Adrenal gland (tissue), 12 donors: ENCODE measurements around the gene SCAPER. TPM values are rescaled to one million over a fixed set of nuclear protein-coding genes. Genes with fewer than 3 reads are reported as not detected.

Experiments used
- DNase-seq, 7 donors: peaks; one replicate each; pipeline ENCODE4 v3.0.0-alpha.2; 2019 to 2020
- H3K27ac ChIP-seq, 5 donors: fragments of 200-600 bp; sonication (generic) in 4 of 5; 1 replicate in 3 of 5; 2 replicates in 2 of 5; pipeline versions ENCODE4 v1.5.1 to v1.8.0; 2016 to 2020; ENCODE audit warnings: mild to moderate bottlenecking in 1 of 5
- H3K27me3 ChIP-seq: fragments of 200-600 bp; 2 replicates; pipeline ENCODE4 v1.8.0; 2021
- H3K36me3 ChIP-seq, 2 donors: fragments of 200-600 bp; replicated peaks in 1 of 2; 1 replicate in 1 of 2; 2 replicates in 1 of 2; pipeline versions ENCODE4 v1.5.1 to v1.8.0; 2018 to 2022
- H3K4me1 ChIP-seq, 2 donors: fragments of 200-600 bp; replicated peaks in 1 of 2; 1 replicate in 1 of 2; 2 replicates in 1 of 2; pipeline versions ENCODE4 v1.5.1 to v1.8.0; 2018 to 2021
- H3K4me3 ChIP-seq, 4 donors: fragments of 200-600 bp; sonication (generic) in 3 of 4; one replicate each; pipeline ENCODE4 v1.5.1; 2016 to 2018
- H3K9me3 ChIP-seq, 3 donors: fragments of 200-600 bp; sonication (generic) in 1 of 3; replicated peaks in 1 of 3; 1 replicate in 2 of 3; 2 replicates in 1 of 3; pipeline versions ENCODE4 v1.5.1 to v1.8.0; 2016 to 2021
- CTCF ChIP-seq, 6 experiments: fragments of 450-650 bp in 4 of 6; fragments of 200-600 bp in 2 of 6; sonication (generic) in 1 of 6; IDR thresholded peaks; 1 replicate in 5 of 6; 2 replicates in 1 of 6; pipeline versions ENCODE4 v1.5.1 to v1.8.0; 2016 to 2021; ENCODE audit warnings: antibody characterized with exemption in 6 of 6, mild to moderate bottlenecking in 2 of 6, moderate library complexity in 1 of 6
- POLR2A ChIP-seq, 2 donors: fragments of 450-650 bp; IDR thresholded peaks; one replicate each; pipeline ENCODE4 v1.6.1; 2017; ENCODE audit warnings: antibody characterized with exemption in 2 of 2, mild to moderate bottlenecking in 2 of 2, moderate library complexity in 1 of 2
- WGBS, 4 donors: extraction: QIAGEN DNeasy Blood & Tissue Kit in 2 of 4; methylation state at CpG; one replicate each; pipeline versions ENCODE4 v1.1.5 to v1.1.7; 2013 to 2017; 5-methylcytosine and 5-hydroxymethylcytosine counted together
- intact Hi-C, 2 donors: fragments of 100-400 bp; cut with DNase I; formaldehyde crosslinking; loops; one replicate each; pipeline versions ENCODE4 v1.14.1 to v1.15.0; 2022 to 2023
- polyA plus RNA-seq, 3 donors: library from polyadenylated mRNA; stranded (reverse); fragments of 200-250 nt in 2 of 3; fragments of 350-450 nt in 1 of 3; fragmentation: Illumina TruSeq in 1 of 3; extraction: RNeasy Lipid Tissue Mini Kit (QIAGEN cat#74804) in 1 of 3; gene quantifications; one replicate each; pipeline ENCODE4 v1.2.3, GENCODE V29; 2013 to 2014
- total RNA-seq, 9 donors: library from RNA; depleted of rRNA in 4 of 9; stranded (reverse); fragments of >200 nt in 4 of 9; fragments of 120-200 nt in 1 of 9; fragmentation: NEBNext Ultra II Directional in 1 of 9; extraction: Animal tissue kit (Norgen Biotek cat#: 25700) in 1 of 9; gene quantifications; one replicate each; pipeline versions ENCODE4 v1.1.0 to v1.2.4, GENCODE V29; 2013 to 2023
- donor health status: healthy with polysubstance abuse.
- donor health status: Bipolar disorder and iron deficiency.
- donor health status: DM: yes; HTN: yes; CAD: no.
- donor health status: DM: no; HTN: no; CAD: no.
- donor health status: DM: no; HTN: no; CAD: no.
- donor health status: DM: yes; HTN: yes; CAD: no.

The SCAPER gene
- total and polyA plus RNA-seq, 12 donors = 3.9 to 95.3 (median 24.1) TPM

- WGBS, 4 donors = 95 to 97% (median 96%) methylated on average over 8 of the region's 8 CpGs
- Histone ChIP-seq H3K4me3 (no peak overlapping the region), H3K4me1 (no peaks in the 10 kb centered on the region), H3K9me3 (no peaks in the 10 kb centered on the region), H3K27ac (no peak overlapping the region), H3K27me3 (no peaks in the 10 kb centered on the region), H3K36me3 (no peaks in the 10 kb centered on the region)
- no peak for DNase-seq
- TF ChIP-seq CTCF (IDR thresholded peaks at IDR 0.05) = no peak
- TF ChIP-seq POLR2A (IDR thresholded peaks at IDR 0.05) = no peak
- intact Hi-C loops = no loop called here
Observed at GRCh38 chr15:76648732-76649444, 256.3 kb downstream of the SCAPER start.

- H3K4me3 ChIP-seq = no peak overlapping the region
- intact Hi-C loops = no loop called here
- TF ChIP-seq POLR2A (IDR thresholded peaks at IDR 0.05) = no peak
- no peak for TF ChIP-seq CTCF (IDR thresholded peaks at IDR 0.05)
Observed at GRCh38 chr15:76647612-76648011, 257.5 kb downstream of the SCAPER start.

GRCh38 chr15:76644646-76645045, 260.5 kb downstream of the SCAPER start:
- H3K27ac ChIP-seq = no peak overlapping the region
- H3K9me3 ChIP-seq = no peaks in the 10 kb centered on the region
- no peaks in the 10 kb centered on the region for H3K27me3 ChIP-seq
- H3K36me3 ChIP-seq = no peaks in the 10 kb centered on the region
- intact Hi-C loops = no loop called here
- no peak for DNase-seq
- no peaks in the 10 kb centered on the region for H3K4me1 ChIP-seq
- H3K4me3 ChIP-seq = no peak overlapping the region
- TF ChIP-seq POLR2A (IDR thresholded peaks at IDR 0.05) = no peak
- TF ChIP-seq CTCF (IDR thresholded peaks at IDR 0.05) = no peak
- WGBS, 4 donors = 94 to 100% (median 96%) methylated on average over 1 of the region's 1 CpG

More at GRCh38 chr15:76647612-76648011, 257.5 kb downstream of the SCAPER start:
- Histone ChIP-seq H3K27ac (no peak overlapping the region), H3K36me3 (no peaks in the 10 kb centered on the region), H3K27me3 (no peaks in the 10 kb centered on the region), H3K4me1 (no peaks in the 10 kb centered on the region), H3K9me3 (no peaks in the 10 kb centered on the region)
- whole genome bisulfite sequencing, 4 donors = 87 to 95% (median 91%) methylated on average over 2 of the region's 2 CpGs
- DNase-seq = no peak

GRCh38 chr15:76642671-76643070, 262.5 kb downstream of the SCAPER start:
- no peaks in the 10 kb centered on the region for H3K4me1 ChIP-seq
- no peak for DNase-seq
- no peaks in the 10 kb centered on the region for H3K9me3 ChIP-seq
- no peaks in the 10 kb centered on the region for H3K27me3 ChIP-seq
- no peak overlapping the region for H3K4me3 ChIP-seq
- H3K27ac ChIP-seq = no peak overlapping the region
- intact Hi-C loops = no loop called here
- no peak for TF ChIP-seq POLR2A (IDR thresholded peaks at IDR 0.05)
- peak in 4 of 6 experiments; percentile 9 to 40 (median 21) for TF ChIP-seq CTCF (IDR thresholded peaks at IDR 0.05)
- no peaks in the 10 kb centered on the region for H3K36me3 ChIP-seq
